Activated T-helper 1 cell treated with Interleukin-2 at 50 U/mL for 16 hours (primary cell): ENCODE measurements around the gene SSR1.
"Not testable (repeated sequence)": the region's sequence is repeated elsewhere in the genome, so short reads cannot be mapped to it uniquely, and the experiment has no call there.

ENCODE experiments used
- DNase-seq: peaks from one replicate; pipeline ENCODE4 v3.0.0-alpha.2; 2020; ENCODE audit warnings: low read depth

SSR1 gene

GRCh38 chr6:7317538-7317937, 4.5 kb upstream of the SSR1 start:
- DNase-seq: no peak

DNA sequence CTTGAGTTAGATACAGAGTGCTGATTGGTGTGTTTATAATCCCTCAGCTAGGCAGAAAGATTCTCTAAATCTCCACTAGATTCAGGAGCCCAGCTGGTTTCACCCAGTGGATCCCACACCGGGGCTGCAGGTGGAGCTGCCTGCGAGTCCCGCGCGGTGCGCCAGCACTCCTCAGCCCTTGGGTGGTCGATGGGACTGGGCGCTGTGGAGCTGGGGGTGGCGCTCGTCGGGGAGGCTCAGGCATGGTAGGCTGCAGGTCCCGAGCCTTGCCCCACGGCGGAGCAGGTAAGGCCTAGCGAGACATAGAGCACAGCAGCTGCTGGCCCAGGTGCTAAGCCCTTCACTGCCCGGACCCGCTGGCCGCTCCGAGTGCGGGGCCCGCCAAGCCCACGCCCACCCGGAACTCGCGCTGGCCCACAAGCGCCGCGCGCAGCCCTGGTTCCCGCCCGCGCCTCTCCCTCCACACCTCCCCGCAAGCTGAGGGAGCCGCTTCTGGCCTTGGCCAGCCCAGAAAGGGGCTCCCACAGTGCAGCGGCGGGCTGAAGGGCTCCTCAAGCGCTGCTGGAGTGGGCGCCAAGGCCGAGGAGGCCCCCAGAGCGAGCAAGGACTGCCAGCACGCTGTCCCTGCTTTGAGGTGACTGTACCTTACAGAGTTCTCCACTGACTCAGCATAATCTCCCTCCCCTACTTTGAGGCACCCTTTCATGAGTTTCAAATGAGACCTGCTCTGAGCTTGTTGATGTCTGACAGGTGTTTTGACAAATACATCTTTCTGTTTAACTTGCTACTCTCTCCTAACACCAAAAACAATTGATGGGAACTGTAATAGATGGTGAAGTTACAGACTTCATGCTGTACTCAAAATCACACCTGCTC, 3.9 kb upstream of the SSR1 start:
- DNase-seq: no peak

- no peak for DNase-seq
Observed at GRCh38 chr6:7315948-7316365, 3.0 kb upstream of the SSR1 start.

- DNase-seq: not testable (repeated sequence)
Observed at GRCh38 chr6:7315087-7315947, 2.3 kb upstream of the SSR1 start.

DNA sequence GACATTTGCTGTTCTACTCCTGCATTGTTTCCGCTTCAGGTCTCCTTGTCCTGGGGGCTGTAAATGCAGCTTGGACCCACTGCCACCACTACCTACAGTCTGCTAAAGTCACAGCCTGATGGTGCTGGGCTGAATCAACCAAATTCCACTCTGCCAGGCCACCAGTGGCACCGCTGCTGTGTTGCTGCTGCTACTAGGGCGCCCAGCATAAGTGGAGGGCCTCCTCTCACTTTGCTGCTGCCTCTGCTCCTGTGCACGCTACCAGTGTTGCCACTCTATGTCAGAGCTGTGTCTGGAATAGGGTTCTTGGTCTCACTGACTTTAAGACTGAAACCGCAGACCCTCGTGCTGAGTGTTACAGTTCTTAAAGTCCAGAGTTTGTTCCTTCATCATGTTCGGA, 1.4 kb upstream of the SSR1 start:
- DNase-seq: no peak

GRCh38 chr6:7313505-7314165, 636 bp upstream of the SSR1 start:
- DNase-seq: no peak

GRCh38 chr6:7311917-7312615, 933 bp downstream of the SSR1 start:
- no peak for DNase-seq

DNA sequence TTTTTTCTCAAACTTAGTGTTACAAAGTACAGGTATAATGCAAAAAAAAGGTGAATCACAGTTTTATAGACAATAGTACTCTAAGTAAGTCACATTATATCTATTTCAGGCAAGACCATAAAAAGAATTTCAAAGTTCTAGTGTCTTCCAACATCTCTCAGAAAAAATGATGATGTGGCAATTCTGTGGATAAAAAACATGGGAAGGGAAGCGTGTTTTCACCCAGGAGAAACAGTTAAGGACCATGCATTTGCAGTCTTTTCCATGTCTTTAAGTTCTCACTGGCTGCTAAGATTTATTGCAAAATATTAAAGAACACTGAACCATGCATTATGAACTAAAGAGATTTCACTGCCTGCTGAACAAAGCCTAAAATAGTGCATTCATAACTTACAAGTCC, 1.8 kb downstream of the SSR1 start:
- no peak for DNase-seq

- no peak for DNase-seq
Observed at GRCh38 chr6:7309050-7309449, 3.9 kb downstream of the SSR1 start.

- no peak for DNase-seq
Observed at GRCh38 chr6:7307533-7307932, 5.5 kb downstream of the SSR1 start.

DNA sequence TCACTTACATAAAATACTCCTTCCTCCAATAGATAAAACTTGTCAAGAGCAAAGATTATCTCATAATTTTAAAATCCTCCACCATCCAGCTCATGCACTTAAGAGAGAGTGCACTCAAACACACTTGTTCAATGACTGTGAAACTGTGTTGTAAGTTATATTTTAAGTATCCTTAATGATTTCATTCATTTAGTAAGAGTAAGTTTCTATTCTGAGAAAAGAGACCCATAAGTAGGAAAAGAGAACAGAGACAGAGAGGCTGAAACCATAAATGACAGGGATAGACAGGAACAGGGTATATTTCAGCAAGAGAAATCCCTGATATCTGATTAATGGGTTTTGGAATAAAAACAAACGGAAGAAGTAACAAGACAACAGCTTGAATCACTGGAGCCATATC, 8.2 kb downstream of the SSR1 start:
- DNase-seq: no peak

DNA sequence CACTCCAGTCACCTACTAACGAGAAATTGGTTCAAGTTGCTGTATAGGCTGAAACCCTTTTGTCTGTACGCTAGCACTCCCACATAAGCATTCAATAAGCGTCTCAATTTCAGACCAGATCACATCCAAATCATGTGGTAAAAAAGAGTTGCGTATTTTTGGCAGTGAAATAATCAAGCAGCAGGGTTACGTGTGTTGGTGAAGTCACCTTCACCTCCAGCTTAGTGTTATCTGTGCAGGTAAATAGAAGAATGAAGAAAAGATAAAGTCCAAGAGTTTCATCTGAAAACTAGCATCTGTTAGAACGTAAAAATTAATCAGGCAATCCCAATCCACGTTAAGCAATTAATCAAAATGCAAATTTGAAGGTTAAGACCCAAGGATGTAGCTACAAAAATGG, 11.3 kb downstream of the SSR1 start:
- no peak for DNase-seq

- no peak for DNase-seq
Observed at GRCh38 chr6:7300926-7301325, 12.1 kb downstream of the SSR1 start.

DNA sequence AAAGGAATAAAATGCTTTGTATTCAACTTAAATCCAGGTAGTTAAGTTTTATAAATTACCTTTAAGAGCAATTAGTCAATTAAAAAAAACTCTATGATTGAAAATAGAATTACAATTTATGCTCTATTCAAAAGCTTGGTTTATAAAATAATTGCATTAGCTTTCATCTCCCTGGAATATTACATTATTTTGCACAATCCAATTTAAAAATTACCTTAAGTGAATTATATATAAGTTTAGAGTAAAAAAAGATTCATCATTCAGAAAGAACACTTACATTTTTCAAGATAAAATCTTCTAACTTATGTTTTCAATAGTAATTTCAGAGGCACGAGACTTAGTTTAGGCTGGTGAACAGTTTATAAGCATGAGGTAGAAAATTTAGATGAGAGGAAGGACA, 14.9 kb downstream of the SSR1 start:
- DNase-seq: no peak

GRCh38 chr6:7296602-7297001, 16.4 kb downstream of the SSR1 start:
- no peak for DNase-seq

- no peak for DNase-seq
Observed at GRCh38 chr6:7295916-7296315, 17.1 kb downstream of the SSR1 start.

GRCh38 chr6:7292596-7293255, 20.3 kb downstream of the SSR1 start:
- DNase-seq: no peak

GRCh38 chr6:7290079-7290478, 22.9 kb downstream of the SSR1 start:
- no peak for DNase-seq

- DNase-seq: no peak
Observed at GRCh38 chr6:7285416-7285815, 27.6 kb downstream of the SSR1 start.

DNA sequence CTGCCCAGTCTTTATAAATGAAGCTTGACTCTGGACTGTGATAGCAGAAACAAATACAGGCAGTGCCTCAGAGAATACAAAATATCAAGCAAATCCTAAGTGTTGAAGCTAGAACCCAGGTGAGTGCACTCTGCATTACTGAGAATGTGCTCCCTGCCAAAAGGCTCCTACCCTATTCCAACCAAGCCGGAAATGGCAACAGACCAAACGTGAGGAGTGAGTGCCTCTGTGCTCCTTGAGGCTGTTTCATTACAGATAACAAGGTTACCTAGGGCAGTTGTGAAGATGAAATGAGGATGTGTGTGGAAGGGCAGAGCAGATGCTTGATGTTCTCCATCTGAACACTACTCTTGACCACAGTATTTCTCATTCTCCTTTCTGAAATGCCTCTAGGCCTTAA, 29.3 kb downstream of the SSR1 start:
- no peak for DNase-seq

DNA sequence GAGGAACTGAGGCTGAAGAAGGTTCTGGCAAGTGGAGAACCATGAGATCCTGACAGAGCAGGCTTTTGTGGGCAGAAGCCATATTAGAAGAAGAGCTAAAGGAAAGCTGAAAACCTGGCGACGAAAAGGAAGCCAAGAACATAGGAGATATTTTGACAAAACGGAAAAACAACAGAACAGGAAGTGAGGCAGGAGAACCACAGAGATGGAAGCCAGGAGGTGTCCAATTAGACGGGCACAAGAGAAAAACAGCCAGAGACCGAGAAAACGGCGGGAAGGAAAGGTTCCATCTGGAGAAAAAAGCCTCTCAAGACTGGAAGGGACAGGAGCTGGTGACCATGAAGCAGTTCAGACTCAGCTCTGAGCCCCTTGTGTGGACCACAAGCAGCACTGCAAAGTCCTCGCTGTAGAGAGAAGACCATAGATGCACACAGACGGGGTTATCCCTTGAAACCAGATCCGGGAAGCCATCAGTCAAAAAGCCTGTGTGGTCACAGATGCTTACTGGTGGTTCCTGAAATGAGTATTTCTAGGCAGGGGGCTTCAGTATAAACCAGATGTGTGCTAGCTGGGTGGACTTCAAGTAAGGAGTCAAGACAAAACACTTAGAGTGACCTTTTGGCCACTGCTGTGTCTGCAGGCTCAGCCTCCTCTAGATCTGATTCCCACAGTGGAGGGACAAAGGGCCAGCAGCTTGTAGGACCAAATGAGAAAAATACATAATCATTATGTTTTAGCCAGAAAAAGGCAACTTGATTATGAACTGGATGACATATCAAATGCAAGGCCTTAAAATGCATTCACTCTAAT, 30.7 kb downstream of the SSR1 start:
- DNase-seq: no peak
